Stimulated activated CD8-positive, alpha-beta memory T cell treated with anti-CD3 and anti-CD28 coated beads, Interleukin-4, amount 100 ng/mL, for 48 hours (primary cell): ENCODE results near the gene ALPG.
A peak's percentile ranks its signal among the peaks of the same experiment; 100 is the strongest.
"Not testable (repeated sequence)": the region's sequence is repeated elsewhere in the genome, so short reads cannot be mapped to it uniquely, and the experiment has no call there.

Experiments
- DNase-seq: peaks from one replicate; pipeline ENCODE4 v3.0.0-alpha.2; 2020

The ALPG gene

GRCh38 chr2:232377319-232377718, 29.3 kb upstream of the ALPG start:
- DNase-seq = no peak

DNA sequence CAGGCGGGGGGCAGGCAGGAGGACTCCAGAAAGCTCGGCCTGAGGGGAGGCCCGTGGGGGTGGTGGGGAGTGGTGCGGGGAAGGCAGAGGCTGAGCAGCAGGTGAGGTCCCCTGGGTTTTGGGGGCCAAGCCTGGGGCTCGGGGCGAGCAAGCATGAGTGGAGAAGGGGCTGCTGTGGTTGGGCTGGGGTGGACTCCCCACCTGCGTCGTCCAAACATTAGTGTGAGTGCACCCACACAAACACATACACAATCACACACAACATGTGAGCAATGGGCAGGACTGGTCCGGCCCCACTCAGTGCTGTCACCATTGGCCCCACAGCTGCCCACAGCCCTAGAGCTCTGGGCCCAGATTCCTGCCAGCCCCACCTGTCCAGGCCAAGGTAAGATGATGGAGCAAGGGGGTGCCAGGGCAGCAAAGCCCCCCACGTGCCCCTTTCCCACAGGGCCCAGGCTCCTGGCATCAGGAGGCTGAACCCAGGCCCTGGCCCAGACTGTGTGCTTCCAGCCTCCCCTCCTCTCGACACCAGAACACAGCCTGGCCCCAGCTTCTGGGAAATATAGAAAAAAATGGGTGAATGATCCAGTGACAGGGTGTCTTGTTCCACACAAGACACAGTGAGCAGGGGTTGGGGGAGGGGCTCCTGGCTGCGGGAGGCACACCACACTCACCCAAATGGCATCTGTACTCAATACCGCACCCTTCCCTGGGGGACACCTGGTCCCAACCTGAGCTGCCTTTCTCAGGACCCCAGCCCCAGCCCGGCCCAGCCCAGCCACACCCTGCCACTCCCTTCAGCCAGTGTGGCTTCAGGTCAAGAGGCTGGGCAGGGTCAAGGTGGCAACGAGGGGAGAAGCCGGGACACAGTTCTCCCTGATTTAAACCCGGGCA, 28.6 kb upstream of the ALPG start:
- DNase-seq = no peak

- DNase-seq = not testable (repeated sequence)
These were observed 27.9 kb upstream of the ALPG start, which contains the start of gene ALPP for GRCh38 chr2:232378735-232379151. ALPP (plus strand) TSS chr2:232378751; CDS start chr2:232378803, 52 bp downstream.

DNA sequence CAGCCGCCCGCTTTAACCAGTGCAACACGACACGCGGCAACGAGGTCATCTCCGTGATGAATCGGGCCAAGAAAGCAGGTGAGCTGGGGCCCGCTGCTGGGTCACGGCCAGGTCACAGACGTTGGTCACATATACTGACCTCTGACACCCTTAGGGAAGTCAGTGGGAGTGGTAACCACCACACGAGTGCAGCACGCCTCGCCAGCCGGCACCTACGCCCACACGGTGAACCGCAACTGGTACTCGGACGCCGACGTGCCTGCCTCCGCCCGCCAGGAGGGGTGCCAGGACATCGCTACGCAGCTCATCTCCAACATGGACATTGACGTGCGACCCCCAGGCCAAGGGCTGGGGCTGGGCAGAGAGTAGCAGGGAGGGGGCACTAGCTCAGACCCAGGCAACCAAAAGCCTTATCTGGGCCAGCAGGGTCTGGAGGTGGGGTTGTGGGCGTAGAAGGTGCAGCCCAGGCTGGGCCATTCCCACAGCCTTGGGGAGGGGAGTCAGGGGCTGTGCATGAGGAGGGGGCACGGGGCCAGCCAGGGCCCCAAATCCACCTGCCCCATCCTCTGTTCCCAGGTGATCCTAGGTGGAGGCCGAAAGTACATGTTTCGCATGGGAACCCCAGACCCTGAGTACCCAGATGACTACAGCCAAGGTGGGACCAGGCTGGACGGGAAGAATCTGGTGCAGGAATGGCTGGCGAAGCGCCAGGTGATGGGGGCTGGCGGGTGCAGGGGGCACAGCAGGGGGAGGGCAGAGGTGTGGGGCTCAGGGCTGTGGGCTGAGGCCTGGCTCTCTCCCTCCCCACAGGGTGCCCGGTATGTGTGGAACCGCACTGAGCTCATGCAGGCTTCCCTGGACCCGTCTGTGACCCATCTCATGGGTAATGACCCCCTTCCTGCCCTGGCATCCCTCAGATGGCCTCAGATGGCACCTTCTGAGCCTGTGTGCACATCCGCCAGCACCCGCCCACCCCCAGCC, 26.7 kb upstream of the ALPG start:
- not testable (repeated sequence) for DNase-seq

GRCh38 chr2:232381204-232382031, 25.2 kb upstream of the ALPG start:
- peak; percentile 46 for DNase-seq

- no peak for DNase-seq
These were observed 24.1 kb upstream of the ALPG start for GRCh38 chr2:232382331-232383225.

DNA sequence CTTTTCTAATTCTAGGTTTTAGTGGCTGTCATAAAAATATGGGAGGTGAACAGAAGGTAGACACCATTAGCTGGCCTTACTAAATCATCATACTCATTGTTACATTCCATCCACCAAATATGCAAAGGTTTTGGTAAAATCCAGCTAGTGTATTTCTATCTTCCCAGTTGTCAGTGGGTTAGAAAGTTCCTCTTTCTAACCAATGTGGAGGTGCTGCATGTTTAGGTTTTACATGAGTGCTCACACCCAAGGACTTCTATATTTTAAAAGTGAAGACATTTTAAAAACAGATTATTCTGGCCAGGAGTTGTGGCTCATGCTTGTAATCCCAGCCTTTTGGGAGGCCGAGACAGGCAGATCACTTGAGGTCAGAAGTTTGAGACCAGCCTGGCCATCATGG, 22.2 kb upstream of the ALPG start:
- DNase-seq = no peak

DNA sequence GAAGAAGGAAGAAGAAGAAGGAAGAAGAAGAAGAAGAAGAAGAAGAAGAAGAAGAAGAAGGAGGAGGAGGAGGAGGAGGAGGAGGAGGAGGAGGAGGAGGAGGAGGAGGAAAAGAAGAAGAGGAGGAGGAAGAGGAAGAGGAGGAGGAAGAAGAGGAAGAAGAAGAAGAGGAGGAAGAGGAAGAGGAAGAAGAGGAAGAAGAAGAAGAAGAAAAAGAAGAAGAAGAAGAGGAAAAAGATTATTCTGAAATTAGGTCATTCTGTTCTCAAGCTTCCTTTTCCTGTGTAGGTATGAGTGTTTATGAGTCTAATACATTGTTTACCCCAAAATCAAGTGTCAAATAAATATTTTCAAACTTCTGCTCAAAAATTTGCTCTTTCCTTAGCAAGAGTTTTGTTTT, 21.6 kb upstream of the ALPG start:
- not testable (repeated sequence) for DNase-seq

DNA sequence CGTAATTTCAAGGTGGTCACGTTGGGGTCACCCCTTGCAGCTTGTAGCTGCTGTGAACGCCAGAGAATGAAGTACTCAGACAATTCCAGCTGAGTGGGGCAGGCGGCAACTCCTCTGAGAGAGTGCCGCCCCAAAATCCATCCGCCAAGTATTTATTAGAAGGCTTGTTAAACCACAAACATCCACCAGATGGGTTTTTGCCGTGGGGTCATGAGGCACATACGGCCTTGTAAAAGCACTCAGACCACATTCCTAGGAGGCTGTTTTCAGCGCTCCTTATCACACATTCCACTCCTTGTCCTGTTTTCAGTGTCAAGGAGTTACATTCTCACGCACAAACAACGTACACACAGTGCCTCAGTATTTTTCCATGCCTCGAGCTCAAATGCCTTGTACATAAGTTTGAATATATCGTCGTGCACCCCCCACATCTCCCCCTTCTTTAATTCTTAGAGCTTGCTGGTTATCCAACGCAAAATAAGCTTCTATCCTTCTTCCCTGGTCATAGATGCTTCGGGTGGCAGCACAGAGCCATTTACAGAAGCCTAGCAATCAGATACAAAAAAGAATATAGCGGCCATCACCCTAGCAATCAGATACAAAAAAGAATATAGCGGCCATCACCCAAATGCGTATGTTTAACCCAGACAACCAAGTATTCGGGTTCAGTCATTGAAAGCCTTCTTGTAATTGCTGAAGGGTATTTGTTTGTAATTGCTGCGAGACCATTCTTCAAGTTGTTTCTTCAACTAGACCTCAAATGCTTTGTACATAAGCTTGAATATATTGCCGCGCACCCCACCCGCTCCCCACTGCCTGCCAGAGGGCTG, 20.8 kb upstream of the ALPG start:
- DNase-seq = no peak

DNA sequence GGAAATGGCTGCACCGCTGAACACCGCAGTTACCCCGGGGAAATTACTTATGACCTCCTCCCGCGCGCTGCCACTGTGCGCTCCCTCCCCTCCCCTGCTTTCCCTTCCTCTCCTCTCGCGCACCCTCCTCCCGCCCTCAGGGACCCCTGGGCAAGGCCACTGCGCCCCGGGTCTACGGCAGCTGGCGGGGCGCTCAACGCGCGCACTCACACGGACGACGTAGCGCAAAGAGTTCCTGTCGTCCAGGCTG, 20.2 kb upstream of the ALPG start:
- no peak for DNase-seq

- DNase-seq = no peak
These were observed 19.7 kb upstream of the ALPG start for GRCh38 chr2:232386740-232387450.

DNA sequence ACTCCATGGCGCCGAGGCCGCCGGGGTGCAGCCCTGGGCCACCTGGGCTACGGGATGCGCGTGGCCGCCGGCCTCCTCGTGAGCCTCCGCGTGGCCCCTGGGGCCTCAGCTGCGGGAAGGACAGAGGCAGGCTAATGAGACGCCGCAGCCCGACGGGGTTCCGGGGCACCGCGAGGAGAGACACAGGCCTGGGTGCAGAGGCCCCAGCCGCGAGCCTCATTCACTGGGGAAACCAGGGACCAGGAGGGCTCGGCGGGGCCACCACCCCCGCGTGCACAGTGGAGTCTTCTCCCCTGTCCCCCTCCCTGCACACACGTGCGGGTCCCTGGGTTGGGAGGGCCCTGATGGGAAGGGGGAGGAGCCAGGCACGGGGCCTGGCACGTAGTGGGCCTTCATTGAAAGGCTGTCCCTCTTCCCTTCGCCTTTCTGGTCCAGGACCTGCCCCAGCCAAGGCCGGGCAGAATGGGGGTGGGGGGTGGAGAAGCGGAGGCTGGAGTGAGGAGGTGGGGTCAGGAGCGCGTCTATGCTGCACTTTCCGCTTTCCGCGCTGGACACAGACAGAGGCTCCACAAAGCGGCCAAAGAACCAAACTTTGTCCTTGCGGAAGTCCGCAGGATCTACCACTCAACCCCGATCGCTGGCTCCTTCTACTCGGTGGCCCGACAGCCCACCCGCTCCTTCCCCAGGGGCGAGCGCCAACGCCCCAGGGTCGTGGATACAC, 19.0 kb upstream of the ALPG start:
- DNase-seq = no peak

- no peak for DNase-seq
These were observed 18.2 kb upstream of the ALPG start for GRCh38 chr2:232388324-232388891.

DNA sequence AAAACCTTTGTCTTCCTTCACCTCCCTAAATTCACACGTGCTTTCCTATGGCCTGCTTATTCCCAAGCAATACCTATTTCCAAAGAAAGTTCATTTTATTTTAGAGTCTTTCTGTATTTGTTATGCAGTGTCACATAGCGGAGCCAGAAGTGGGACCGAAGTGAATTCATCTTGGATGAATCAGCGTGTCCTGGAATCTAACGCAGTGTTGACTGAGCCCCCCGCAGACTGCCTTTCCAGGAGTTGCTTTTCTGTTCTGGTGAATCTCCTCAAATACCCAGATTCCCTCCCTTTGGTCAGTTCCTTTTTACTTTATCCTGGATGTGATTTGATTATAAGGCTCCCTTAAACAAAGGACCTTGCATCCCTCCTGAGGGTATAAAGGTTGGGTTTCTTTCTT, 17.3 kb upstream of the ALPG start:
- no peak for DNase-seq

- DNase-seq = no peak
These were observed 16.0 kb upstream of the ALPG start for GRCh38 chr2:232390661-232391060.

GRCh38 chr2:232393556-232393955, 13.1 kb upstream of the ALPG start:
- DNase-seq = no peak

DNA sequence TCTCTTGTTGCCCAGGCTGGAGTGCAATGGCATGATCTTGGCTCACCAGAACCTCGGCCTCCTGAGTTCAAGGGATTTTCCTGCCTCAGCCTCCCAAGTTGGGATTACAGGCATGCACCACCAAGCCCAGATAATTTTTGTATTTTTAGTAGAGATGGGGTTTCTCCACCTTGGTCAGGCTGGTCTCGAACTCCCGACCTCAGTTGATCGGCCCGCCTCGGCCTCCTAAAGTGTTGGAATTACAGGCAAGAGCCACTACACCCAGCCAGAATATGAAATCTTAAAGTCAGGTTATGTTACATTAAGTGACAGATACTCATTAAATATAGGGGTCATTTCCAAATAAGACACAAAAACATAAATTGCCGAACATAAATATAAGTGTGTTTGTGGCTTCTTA, 12.2 kb upstream of the ALPG start:
- DNase-seq = not testable (repeated sequence)

GRCh38 chr2:232395586-232395985, 11.1 kb upstream of the ALPG start:
- no peak for DNase-seq

- no peak for DNase-seq
These were observed 10.0 kb upstream of the ALPG start for GRCh38 chr2:232396683-232397082.
